Epithelial cell of esophagus (primary cell): ENCODE results near the gene USF1.

Source experiments
- DNase-seq: peaks from one replicate; pipeline ENCODE4 v3.0.0; 2010; ENCODE audit warnings: low read depth
- H3K4me3 ChIP-seq: 2 replicates; pipeline ENCODE4 v1.5.1; 2011; ENCODE audit warnings: mild to moderate bottlenecking, low read length, control low read depth
- TF ChIP-seq, protein P1 (sequence below): IDR thresholded peaks from 2 replicates; pipeline ENCODE4 v1.5.1; 2011; ENCODE audit warnings: low read depth, mild to moderate bottlenecking, low read length, control low read depth, inconsistent platforms; ENCODE audit not compliant: insufficient read depth; ENCODE audit errors: missing control alignments

USF1 gene

GRCh38 chr1:161077426-161077825 is 31.6 kb upstream of the USF1 start:
- no peak overlapping the region for H3K4me3 ChIP-seq
- DNase-seq: no peak
- TF ChIP-seq, protein P1, sequence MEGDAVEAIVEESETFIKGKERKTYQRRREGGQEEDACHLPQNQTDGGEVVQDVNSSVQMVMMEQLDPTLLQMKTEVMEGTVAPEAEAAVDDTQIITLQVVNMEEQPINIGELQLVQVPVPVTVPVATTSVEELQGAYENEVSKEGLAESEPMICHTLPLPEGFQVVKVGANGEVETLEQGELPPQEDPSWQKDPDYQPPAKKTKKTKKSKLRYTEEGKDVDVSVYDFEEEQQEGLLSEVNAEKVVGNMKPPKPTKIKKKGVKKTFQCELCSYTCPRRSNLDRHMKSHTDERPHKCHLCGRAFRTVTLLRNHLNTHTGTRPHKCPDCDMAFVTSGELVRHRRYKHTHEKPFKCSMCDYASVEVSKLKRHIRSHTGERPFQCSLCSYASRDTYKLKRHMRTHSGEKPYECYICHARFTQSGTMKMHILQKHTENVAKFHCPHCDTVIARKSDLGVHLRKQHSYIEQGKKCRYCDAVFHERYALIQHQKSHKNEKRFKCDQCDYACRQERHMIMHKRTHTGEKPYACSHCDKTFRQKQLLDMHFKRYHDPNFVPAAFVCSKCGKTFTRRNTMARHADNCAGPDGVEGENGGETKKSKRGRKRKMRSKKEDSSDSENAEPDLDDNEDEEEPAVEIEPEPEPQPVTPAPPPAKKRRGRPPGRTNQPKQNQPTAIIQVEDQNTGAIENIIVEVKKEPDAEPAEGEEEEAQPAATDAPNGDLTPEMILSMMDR: no peak

DNA sequence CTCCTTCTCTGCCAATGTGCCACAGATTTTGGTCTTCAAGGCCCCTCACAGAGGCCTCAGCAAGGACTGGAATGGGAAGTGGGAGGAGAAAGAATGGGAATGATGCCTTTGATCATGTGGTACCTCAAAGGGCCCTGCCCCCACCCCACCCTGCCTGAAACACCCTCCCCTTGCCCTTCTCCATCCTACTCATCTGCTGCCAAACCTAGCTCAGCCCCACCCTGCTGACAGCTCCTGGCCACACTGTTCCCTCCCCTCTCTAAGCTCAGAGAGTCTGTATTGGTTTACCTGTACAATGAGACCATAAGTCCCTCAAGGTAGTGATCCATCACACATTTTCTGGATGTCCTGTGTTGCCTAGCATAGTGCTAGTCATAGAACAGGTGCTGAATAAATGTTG is 30.6 kb upstream of the USF1 start:
- no peak overlapping the region for H3K4me3 ChIP-seq
- TF ChIP-seq, protein P1: no peak
- peak; percentile 75 for DNase-seq

DNA sequence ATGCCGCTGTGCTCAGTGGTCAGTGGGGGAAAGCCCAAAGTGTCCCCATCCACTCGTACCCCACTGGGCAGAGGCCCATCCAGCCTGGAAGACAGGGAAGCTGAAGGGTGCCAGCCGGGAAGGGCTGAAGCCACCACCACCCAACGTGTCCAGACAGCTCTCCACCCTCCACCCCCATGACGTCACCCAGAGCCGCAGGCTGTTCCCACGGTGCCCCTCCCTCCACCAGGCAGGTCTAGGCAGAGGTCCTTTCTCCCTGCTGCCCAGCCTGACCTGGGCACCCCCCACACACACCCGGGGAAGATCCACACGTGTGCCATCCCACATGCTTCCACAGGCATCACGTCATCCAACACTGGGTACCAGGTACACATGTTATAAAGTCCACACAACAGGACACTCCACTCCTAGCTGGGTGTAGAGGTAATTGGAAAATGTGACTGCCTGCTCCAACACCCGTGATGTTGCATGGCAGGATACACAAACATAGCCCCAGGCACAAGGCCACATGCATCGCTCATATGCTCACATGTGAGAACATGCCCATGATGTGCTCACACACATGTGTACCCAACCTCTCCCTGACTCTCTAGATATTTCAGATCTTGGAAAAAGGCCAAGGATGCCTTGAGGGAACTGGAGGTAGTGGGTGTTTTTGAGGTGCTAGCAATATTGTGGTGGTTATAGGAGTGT is 29.0 kb upstream of the USF1 start:
- peak overlapping the region; percentile 43 for H3K4me3 ChIP-seq
- peak; percentile 99 for DNase-seq

GRCh38 chr1:161073474-161074121 is 27.8 kb upstream of the USF1 start:
- TF ChIP-seq, protein P1: peak; percentile 35
- H3K4me3 ChIP-seq: peak overlapping the region; percentile 43
- peak; percentile 84 for DNase-seq

More for the DNA sequence above, 29.0 kb upstream of the USF1 start:
- TF ChIP-seq, protein P1: no peak

GRCh38 chr1:161072751-161073449 is 27.1 kb upstream of the USF1 start:
- H3K4me3 ChIP-seq: peak overlapping the region; percentile 43
- TF ChIP-seq, protein P1: no peak
- no peak for DNase-seq

DNA sequence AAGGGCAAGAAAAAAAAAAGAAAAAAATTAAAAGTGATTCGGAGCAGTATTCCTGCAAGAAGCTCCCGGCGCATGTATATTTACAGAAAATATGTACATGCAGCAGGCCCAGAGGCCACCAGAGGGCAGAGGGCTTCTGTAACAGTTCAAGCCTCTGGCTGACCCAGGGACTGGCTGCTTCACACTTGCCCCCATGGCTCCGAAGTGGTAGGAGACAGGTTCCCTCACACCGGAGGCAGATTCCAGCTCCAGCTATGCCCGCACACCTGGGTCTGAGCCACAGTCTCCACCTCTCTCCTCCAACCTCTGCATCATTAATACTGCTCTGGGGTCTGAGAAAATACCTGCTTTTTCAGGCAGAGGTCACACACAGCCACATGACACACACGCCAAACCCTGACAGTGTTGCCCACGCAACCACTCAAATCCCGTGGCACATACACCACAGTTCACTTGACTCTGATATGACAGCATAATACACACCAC is 26.2 kb upstream of the USF1 start:
- no peak overlapping the region for H3K4me3 ChIP-seq
- TF ChIP-seq, protein P1: peak; percentile 47
- DNase-seq: peak; percentile 55
